Esophagus squamous epithelium (tissue), 4 donors: ENCODE measurements around the gene FOLR2.

Source experiments
- CTCF ChIP-seq, 6 experiments: fragments of 450-650 bp in 4 of 6; fragments of 200-600 bp in 2 of 6; sonication (generic) in 2 of 6; IDR thresholded peaks; one replicate each; pipeline ENCODE4 v1.5.1; 2016 to 2019; ENCODE audit warnings: antibody characterized with exemption in 6 of 6, mild to moderate bottlenecking in 4 of 6, moderate library complexity in 4 of 6
- POLR2A ChIP-seq, 4 donors: fragments of 450-650 bp; IDR thresholded peaks; one replicate each; pipeline ENCODE4 v1.6.1; 2017; ENCODE audit warnings: antibody characterized with exemption in 4 of 4, mild to moderate bottlenecking in 4 of 4, moderate library complexity in 3 of 4

- TF ChIP-seq CTCF (IDR thresholded peaks at IDR 0.05) (no peak), POLR2A (IDR thresholded peaks at IDR 0.05) (no peak)
Measured at GRCh38 chr11:72190631-72191071, 25.9 kb upstream of the FOLR2 start.
